GM18526 (cell line): ENCODE results near the gene IBA57.

Source experiments
- POLR2A ChIP-seq: IDR thresholded peaks from 3 replicates; pipeline ENCODE4 v1.6.1; 2011; ENCODE audit not compliant: insufficient read length; ENCODE audit errors: extremely low read depth

Gene IBA57

DNA sequence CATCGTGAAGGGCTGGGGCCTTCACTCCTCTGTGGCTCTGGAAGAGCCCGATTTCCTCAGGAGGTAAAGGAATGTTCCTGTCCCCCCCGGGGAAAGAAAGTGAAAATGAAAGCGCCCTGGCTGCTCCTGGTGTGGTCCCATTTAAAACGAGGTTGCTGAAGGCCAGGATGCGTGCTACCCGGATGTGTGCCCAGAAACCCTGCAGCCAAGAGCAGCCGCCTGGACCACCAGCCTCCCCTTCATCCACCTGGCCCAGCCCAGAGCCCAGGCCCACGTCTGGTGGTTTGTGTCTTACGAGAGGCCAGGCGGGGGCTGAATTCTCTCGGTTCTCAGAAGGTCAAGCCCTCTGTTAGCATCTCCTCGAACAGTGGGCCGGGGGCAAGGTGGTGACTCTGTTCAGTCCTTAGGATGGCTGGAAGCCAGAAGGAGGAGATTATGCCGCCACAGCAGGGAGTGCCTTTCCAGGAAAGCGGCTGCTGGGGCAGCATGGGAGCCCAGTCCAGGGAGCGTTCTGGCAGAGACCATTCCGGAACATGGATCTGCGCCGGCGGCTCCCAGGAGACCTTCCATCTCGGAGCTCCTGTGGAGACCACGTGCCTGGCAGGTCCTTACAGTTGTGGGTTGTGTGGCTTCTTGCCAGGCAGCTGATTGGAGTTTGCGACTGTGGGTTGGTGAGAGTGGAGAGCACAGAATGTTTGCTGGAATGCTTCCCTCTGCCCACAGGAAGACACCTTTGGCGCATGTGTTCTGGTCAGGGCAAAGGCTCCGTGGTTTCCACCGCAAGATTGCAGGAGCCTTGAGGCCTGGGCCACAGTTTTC, 24.2 kb upstream of the IBA57 start:
- no peak for TF ChIP-seq POLR2A

GRCh38 chr1:228142155-228142691, 23.4 kb upstream of the IBA57 start:
- TF ChIP-seq POLR2A, result no peak

- no peak for TF ChIP-seq POLR2A
These were observed 22.9 kb upstream of the IBA57 start for GRCh38 chr1:228142701-228143136.

DNA sequence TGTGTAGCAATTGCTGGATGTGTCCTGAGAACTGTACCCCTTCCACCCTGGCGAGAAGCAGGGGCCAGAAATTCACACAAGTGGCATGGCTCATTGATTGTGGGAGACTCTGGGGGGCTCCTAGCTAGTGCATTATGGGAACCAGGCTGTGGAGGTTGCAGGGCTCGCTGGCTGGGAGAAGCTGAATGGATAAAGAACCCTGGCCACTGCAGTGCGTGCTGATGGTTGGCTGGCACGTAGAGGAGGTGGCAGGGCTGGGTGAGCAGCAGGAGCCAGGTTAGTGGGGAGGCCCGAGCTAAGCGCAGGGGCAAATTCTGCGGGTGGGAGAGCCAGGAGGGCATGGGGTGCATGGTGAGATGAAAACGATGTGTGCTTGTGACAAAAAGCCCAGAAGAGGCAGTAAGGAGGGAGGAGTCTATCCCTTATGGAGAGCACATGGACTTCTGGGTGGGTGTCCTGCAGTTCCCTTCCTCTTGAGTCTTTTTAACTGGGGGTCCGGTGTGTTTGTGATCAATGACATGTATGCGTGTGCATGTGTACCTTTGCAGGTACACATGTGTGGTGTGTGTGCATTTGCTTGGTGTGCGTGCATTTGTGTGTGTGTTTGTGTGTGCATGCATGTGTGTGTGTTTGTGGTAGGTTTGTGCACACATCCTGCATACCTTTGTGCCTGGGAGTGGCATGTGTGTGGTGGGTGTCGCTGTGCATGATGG, 22.0 kb upstream of the IBA57 start:
- TF ChIP-seq POLR2A, result no peak

DNA sequence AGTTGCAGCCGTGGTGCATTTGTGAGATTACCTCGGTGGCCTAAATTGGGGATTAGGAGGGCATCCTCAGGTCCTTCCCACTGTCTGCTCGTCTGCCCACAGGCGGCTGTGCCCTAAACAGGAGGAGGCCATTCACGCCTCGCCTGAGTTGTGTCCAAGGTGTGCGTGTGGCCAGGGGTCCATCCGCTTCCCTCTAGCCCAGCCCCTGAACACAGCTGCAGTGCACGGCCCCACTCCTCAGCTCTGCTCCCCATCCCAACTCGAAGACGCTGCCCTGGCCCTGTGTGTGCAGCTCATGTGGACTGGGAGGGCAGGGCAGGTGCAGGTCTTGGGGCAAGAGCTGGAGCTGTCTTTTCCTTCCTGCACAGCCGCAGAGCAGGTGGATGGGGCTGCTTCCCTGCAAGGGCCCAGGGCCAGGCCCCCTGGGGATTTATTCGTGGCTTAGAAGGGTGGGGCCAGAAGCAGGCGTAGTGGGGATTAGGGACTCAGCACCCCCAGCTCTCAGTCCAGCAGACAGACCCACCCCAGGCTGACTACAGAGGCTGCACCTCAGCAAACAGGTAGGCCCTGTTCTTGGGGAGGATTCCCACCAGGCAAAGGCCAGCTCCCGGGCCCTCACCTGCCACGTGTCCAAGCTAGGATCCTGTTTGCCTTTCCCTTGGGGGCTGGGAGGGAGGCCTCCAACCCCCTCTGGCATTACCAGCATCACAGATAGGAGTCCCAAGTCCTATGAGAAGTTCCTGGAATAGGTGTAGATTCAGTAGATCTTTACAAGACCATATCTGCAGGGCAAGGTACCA, 21.2 kb upstream of the IBA57 start:
- no peak for TF ChIP-seq POLR2A

- no peak for TF ChIP-seq POLR2A
These were observed 20.6 kb upstream of the IBA57 start for GRCh38 chr1:228144993-228145343.

- TF ChIP-seq POLR2A, result no peak
These were observed 19.9 kb upstream of the IBA57 start for GRCh38 chr1:228145463-228146416.

- no peak for TF ChIP-seq POLR2A
These were observed 19.0 kb upstream of the IBA57 start for GRCh38 chr1:228146417-228147150.

GRCh38 chr1:228147151-228147693, 18.4 kb upstream of the IBA57 start:
- no peak for TF ChIP-seq POLR2A

GRCh38 chr1:228147768-228148167, 17.8 kb upstream of the IBA57 start:
- TF ChIP-seq POLR2A, result no peak

- no peak for TF ChIP-seq POLR2A
These were observed 17.3 kb upstream of the IBA57 start for GRCh38 chr1:228148196-228148861.

DNA sequence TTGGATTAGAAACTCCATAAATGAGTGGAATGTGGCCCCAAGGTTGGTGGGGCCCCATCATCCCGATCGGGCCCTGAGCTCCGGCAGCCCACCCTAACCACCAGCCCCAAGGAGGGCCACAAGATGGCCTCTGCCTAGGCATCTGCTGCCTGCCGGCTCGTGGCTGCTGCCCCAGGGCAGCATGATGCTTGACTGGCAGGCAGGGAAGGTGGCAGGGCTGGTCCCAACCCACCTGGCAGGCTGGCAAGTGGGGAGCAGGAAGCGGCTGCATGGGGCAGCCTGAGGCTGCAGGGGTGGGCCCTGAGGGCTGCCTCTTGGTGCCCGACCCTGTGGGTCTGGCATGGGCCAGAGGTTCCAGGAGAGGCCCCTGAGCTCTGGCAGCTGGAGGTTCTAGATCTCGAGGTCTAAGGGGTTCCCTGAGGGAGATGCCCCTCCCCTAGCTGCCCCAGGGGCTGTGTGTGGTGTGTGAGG, 16.6 kb upstream of the IBA57 start:
- TF ChIP-seq POLR2A, result no peak

DNA sequence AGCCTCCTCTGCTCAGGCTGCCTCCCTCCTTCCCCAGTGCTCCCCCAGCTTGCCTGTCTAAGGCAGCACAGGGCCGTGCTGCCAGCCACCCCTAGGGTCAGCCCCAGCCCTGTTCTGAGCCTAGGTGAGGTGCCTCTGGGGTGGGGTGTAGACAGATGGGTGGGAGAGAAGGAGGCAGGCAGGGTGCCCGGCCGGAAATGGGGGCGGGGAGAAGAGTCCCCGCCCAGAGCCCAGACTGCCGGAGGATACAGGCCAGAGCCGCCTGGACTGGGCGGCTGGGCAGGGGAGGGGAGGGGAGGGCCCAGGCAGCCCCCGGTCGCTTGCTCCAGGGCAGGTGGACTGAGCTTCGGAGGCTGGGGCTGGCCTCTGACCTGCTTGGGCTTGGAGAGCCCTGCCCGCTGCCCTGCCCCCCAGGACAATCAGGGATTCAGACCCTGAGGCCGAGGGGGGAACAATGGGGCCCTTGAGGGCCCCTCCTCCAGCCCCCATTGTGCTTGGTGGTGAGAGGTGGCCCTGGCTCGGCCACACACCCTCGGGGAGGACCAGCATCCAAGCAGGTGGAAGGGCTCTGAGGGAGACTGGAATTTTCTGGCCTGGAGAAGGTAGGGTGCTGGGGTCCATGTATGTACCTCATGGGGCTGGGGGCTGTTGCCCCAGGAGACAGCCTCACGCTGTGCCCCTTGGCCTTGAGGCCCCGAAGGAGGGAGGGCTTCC, 16.0 kb upstream of the IBA57 start, which contains the start of gene GJC2:
GJC2 (plus strand) TSS at position 525 of the 714 bp plus-strand sequence. CDS start 7,829 bp downstream, outside the sequence.
- no peak for TF ChIP-seq POLR2A
